ENCODE data around the gene TREX2.

DNA sequence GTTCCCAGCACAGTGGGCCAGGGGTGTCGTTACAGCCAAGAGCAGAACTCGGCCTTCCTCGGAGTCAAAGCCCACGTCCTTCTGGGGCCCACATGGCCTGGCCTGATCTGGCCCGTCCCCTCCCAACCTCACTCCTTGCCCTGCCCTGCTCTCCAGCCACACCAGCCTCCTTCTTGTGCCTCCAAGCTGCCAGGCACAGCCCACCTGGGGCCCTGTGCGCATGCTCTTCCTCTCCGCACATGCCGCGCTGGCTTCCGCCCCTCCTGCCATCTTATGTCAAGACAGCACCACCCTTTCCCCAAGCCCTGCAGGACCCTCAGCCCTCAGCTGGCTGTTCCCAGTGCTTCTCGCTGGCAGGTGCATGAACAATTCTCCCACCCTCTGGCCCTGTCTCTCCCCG, 17.7 kb upstream of the TREX2 start:
- TF ChIP-seq, protein P1, sequence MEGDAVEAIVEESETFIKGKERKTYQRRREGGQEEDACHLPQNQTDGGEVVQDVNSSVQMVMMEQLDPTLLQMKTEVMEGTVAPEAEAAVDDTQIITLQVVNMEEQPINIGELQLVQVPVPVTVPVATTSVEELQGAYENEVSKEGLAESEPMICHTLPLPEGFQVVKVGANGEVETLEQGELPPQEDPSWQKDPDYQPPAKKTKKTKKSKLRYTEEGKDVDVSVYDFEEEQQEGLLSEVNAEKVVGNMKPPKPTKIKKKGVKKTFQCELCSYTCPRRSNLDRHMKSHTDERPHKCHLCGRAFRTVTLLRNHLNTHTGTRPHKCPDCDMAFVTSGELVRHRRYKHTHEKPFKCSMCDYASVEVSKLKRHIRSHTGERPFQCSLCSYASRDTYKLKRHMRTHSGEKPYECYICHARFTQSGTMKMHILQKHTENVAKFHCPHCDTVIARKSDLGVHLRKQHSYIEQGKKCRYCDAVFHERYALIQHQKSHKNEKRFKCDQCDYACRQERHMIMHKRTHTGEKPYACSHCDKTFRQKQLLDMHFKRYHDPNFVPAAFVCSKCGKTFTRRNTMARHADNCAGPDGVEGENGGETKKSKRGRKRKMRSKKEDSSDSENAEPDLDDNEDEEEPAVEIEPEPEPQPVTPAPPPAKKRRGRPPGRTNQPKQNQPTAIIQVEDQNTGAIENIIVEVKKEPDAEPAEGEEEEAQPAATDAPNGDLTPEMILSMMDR (conservative IDR thresholded peaks at IDR 0.05; ENCODE audit: low read depth, low read length): no peak
- TF ChIP-seq CEBPB (IDR thresholded peaks at IDR 0.05; ENCODE audit: low read depth, low read length): no peak
- TF ChIP-seq RAD21 (IDR thresholded peaks at IDR 0.05; ENCODE audit: low read length): no peak
- TF ChIP-seq SMC3 (IDR thresholded peaks at IDR 0.05; ENCODE audit: low read depth, low read length): no peak
- TF ChIP-seq FOS (IDR thresholded peaks at IDR 0.05; ENCODE audit: low read depth, low read length): no peak
- TF ChIP-seq, protein P2, sequence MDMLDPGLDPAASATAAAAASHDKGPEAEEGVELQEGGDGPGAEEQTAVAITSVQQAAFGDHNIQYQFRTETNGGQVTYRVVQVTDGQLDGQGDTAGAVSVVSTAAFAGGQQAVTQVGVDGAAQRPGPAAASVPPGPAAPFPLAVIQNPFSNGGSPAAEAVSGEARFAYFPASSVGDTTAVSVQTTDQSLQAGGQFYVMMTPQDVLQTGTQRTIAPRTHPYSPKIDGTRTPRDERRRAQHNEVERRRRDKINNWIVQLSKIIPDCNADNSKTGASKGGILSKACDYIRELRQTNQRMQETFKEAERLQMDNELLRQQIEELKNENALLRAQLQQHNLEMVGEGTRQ (IDR thresholded peaks at IDR 0.05; ENCODE audit: low read depth, low read length): no peak
- TF ChIP-seq RCOR1 (IDR thresholded peaks at IDR 0.05; ENCODE audit: insufficient replicate concordance, low read length): no peak
- TF ChIP-seq POLR2A (IDR thresholded peaks at IDR 0.05; ENCODE audit: low read depth, low read length): no peak
- no peak for TF ChIP-seq BHLHE40 (IDR thresholded peaks at IDR 0.05; ENCODE audit: low read depth, low read length)
- no peak for TF ChIP-seq CHD1 (IDR thresholded peaks at IDR 0.05; ENCODE audit: low read depth, low read length)
- no peak for TF ChIP-seq RFX5 (IDR thresholded peaks at IDR 0.05; ENCODE audit: low read depth, low read length)
- TF ChIP-seq NFE2L2 (IDR thresholded peaks at IDR 0.05; ENCODE audit: low read depth, low read length): no peak

All from IMR-90 (cell line).